WTC11 (cell line): ENCODE results near the gene SMAP2. TPM values are rescaled to one million over a fixed set of nuclear protein-coding genes. Genes with fewer than 3 reads are reported as not detected.

Source experiments
- ATAC-seq: fragments of 200-7000 bp; cut with Tn5 transposase; 2 replicates; pipeline ENCODE4 v1.10.0; 2021; ENCODE audit warnings: mild to moderate bottlenecking, moderate library complexity
- CTCF ChIA-PET: fragments of 300-600 bp; sonication (Branson Sonifier 250); formaldehyde crosslinking; loops from one replicate; lab custom pipeline; 2021; ENCODE audit warnings: antibody characterized with exemption; lab: Charles Lee
- POLR2A ChIA-PET: fragments of 350-600 bp; sonication (Branson Sonifier 250); formaldehyde crosslinking; loops from one replicate; lab custom pipeline; 2021; ENCODE audit warnings: antibody characterized with exemption; lab: Charles Lee
- DNase-seq: peaks from one replicate; pipeline ENCODE4 v3.0.0; 2021; ENCODE audit warnings: low spot score
- H3K27ac Mint-ChIP-seq: 2 replicates; pipeline ENCODE4 v1.8.0; 2021; ENCODE audit warnings: mixed read lengths
- H3K27me3 Mint-ChIP-seq: 2 replicates; pipeline ENCODE4 v1.8.0; 2021; ENCODE audit warnings: low read depth, mild to moderate bottlenecking, moderate library complexity, mixed read lengths
- H3K36me3 Mint-ChIP-seq: 2 replicates; pipeline ENCODE4 v1.8.0; 2021; ENCODE audit warnings: mixed read lengths
- H3K4me1 Mint-ChIP-seq: 2 replicates; pipeline ENCODE4 v1.8.0; 2022; ENCODE audit warnings: mixed read lengths
- H3K4me3 Mint-ChIP-seq: 2 replicates; pipeline ENCODE4 v1.8.0; 2021; ENCODE audit warnings: mild to moderate bottlenecking, moderate library complexity, mixed read lengths
- H3K9me3 Mint-ChIP-seq: 2 replicates; pipeline ENCODE4 v1.8.0; 2021; ENCODE audit warnings: mixed read lengths
- ATF1 ChIP-seq: sonication (generic); formaldehyde crosslinking; IDR thresholded peaks from 2 replicates; pipeline ENCODE4 v1.8.1; 2023; ENCODE audit warnings: mild to moderate bottlenecking, moderate library complexity, missing genetic modification reagents
- EMX1 ChIP-seq: fragments of 250-450 bp; sonication (Bioruptor Pico); IDR thresholded peaks from 2 replicates; pipeline ENCODE4 v1.8.0; 2021; ENCODE audit warnings: mild to moderate bottlenecking
- GABPB1 ChIP-seq: sonication (generic); formaldehyde crosslinking; IDR thresholded peaks from 2 replicates; pipeline ENCODE4 v1.8.1; 2023; ENCODE audit warnings: mild to moderate bottlenecking, missing genetic modification reagents
- MYBL2 ChIP-seq: sonication (generic); formaldehyde crosslinking; IDR thresholded peaks from 2 replicates; pipeline ENCODE4 v1.8.1; 2023; ENCODE audit warnings: mild to moderate bottlenecking, moderate library complexity, missing genetic modification reagents
- OVOL2 ChIP-seq: fragments of 250-450 bp; sonication (Bioruptor Pico); IDR thresholded peaks from 2 replicates; pipeline ENCODE4 v1.9.0; 2021; ENCODE audit warnings: mild to moderate bottlenecking, borderline replicate concordance
- SP1 ChIP-seq: sonication (generic); formaldehyde crosslinking; conservative IDR thresholded peaks from 2 replicates; pipeline ENCODE4 v1.8.1; 2022; ENCODE audit warnings: missing genetic modification reagents
- ZBTB21 ChIP-seq: sonication (generic); formaldehyde crosslinking; IDR thresholded peaks from 2 replicates; pipeline ENCODE4 v1.8.1; 2023; ENCODE audit warnings: mild to moderate bottlenecking, missing genetic modification reagents, borderline replicate concordance
- ZNF138 ChIP-seq: sonication (generic); formaldehyde crosslinking; conservative IDR thresholded peaks from 2 replicates; pipeline ENCODE4 v1.8.1; 2022; ENCODE audit warnings: mild to moderate bottlenecking, moderate library complexity, missing genetic modification reagents
- ZNF263 ChIP-seq: sonication (generic); formaldehyde crosslinking; IDR thresholded peaks from 2 replicates; pipeline ENCODE4 v1.8.1; 2022; ENCODE audit warnings: low read depth, mild to moderate bottlenecking, moderate library complexity, missing genetic modification reagents
- ZNF317 ChIP-seq: sonication (generic); formaldehyde crosslinking; IDR thresholded peaks from 2 replicates; pipeline ENCODE4 v1.8.1; 2023; ENCODE audit warnings: low read depth, mild to moderate bottlenecking, moderate library complexity, missing genetic modification reagents, borderline replicate concordance
- ZNF396 ChIP-seq: fragments of 250-450 bp; sonication (Bioruptor Pico); IDR thresholded peaks from 2 replicates; pipeline ENCODE4 v1.8.0; 2021; ENCODE audit warnings: mild to moderate bottlenecking, moderate library complexity, borderline replicate concordance
- ZNF671 ChIP-seq: fragments of 250-450 bp; sonication (Bioruptor Pico); IDR thresholded peaks from 2 replicates; pipeline ENCODE4 v1.8.0; 2021; ENCODE audit warnings: mild to moderate bottlenecking
- total RNA-seq: library from RNA; stranded (reverse); gene quantifications from 3 replicates; pipeline ENCODE4 v1.2.3, GENCODE V29; 2021
- TF ChIP-seq, protein P1 (sequence below): sonication (generic); formaldehyde crosslinking; IDR thresholded peaks from 2 replicates; pipeline ENCODE4 v1.8.0; 2022; ENCODE audit warnings: mild to moderate bottlenecking, missing genetic modification reagents
- TF ChIP-seq, protein P2 (sequence below): sonication (generic); formaldehyde crosslinking; IDR thresholded peaks from 2 replicates; pipeline ENCODE4 v1.8.1; 2023; ENCODE audit warnings: mild to moderate bottlenecking, missing genetic modification reagents
- TF ChIP-seq, protein P3 (sequence below): sonication (generic); formaldehyde crosslinking; IDR thresholded peaks from 2 replicates; pipeline ENCODE4 v1.8.0; 2022; ENCODE audit warnings: mild to moderate bottlenecking, missing genetic modification reagents
- TF ChIP-seq, protein P4 (sequence below): sonication (generic); formaldehyde crosslinking; IDR thresholded peaks from 2 replicates; pipeline ENCODE4 v1.8.0; 2022; ENCODE audit warnings: mild to moderate bottlenecking, missing genetic modification reagents

SMAP2 gene
- total RNA-seq, 1 experiment from 2014 or later = 4.9 TPM

- TF ChIP-seq, protein P1, sequence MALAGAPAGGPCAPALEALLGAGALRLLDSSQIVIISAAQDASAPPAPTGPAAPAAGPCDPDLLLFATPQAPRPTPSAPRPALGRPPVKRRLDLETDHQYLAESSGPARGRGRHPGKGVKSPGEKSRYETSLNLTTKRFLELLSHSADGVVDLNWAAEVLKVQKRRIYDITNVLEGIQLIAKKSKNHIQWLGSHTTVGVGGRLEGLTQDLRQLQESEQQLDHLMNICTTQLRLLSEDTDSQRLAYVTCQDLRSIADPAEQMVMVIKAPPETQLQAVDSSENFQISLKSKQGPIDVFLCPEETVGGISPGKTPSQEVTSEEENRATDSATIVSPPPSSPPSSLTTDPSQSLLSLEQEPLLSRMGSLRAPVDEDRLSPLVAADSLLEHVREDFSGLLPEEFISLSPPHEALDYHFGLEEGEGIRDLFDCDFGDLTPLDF (CRISPR knock-in tag) = no peak
These were observed 1.7 kb upstream of the SMAP2 start (continued) for GRCh38 chr1:40371707-40372258.

GRCh38 chr1:40372658-40373322, 737 bp upstream of the SMAP2 start:
- TF ChIP-seq, protein P2, sequence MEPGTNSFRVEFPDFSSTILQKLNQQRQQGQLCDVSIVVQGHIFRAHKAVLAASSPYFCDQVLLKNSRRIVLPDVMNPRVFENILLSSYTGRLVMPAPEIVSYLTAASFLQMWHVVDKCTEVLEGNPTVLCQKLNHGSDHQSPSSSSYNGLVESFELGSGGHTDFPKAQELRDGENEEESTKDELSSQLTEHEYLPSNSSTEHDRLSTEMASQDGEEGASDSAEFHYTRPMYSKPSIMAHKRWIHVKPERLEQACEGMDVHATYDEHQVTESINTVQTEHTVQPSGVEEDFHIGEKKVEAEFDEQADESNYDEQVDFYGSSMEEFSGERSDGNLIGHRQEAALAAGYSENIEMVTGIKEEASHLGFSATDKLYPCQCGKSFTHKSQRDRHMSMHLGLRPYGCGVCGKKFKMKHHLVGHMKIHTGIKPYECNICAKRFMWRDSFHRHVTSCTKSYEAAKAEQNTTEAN (CRISPR knock-in tag) = no peak
- TF ChIP-seq EMX1 (CRISPR knock-in tag) = no peak
- 0 out of 2 replicates have a peak, but pooled peaks have one; percentile 4 for TF ChIP-seq SP1 (CRISPR knock-in tag)
- TF ChIP-seq, all 79 proteins: peak for 1

GRCh38 chr1:40377512-40377911, 4.0 kb downstream of the SMAP2 start:
- TF ChIP-seq ZBTB21 = no peak
- no peak for TF ChIP-seq ZNF396 (CRISPR knock-in tag)
- TF ChIP-seq, protein P3, sequence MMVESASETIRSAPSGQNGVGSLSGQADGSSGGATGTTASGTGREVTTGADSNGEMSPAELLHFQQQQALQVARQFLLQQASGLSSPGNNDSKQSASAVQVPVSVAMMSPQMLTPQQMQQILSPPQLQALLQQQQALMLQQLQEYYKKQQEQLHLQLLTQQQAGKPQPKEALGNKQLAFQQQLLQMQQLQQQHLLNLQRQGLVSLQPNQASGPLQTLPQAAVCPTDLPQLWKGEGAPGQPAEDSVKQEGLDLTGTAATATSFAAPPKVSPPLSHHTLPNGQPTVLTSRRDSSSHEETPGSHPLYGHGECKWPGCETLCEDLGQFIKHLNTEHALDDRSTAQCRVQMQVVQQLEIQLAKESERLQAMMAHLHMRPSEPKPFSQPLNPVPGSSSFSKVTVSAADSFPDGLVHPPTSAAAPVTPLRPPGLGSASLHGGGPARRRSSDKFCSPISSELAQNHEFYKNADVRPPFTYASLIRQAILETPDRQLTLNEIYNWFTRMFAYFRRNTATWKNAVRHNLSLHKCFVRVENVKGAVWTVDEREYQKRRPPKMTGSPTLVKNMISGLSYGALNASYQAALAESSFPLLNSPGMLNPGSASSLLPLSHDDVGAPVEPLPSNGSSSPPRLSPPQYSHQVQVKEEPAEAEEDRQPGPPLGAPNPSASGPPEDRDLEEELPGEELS (CRISPR knock-in tag) = no peak
- no peak for TF ChIP-seq ZNF263 (CRISPR knock-in tag)
- no peak for TF ChIP-seq SP1 (CRISPR knock-in tag)
- TF ChIP-seq OVOL2 (CRISPR knock-in tag) = no peak
- no peak for TF ChIP-seq MYBL2 (CRISPR knock-in tag)
- TF ChIP-seq, protein P2 (CRISPR knock-in tag) = no peak
- H3K36me3 Mint-ChIP-seq = no peaks in the 10 kb centered on the region
- DNase-seq = no peak
- no peak overlapping the region for H3K4me3 Mint-ChIP-seq
- ChIA-PET POLR2A (no interaction called here), CTCF (no interaction called here)
- peaks cover 19% of the 10 kb centered on the region for H3K4me1 Mint-ChIP-seq
- ATAC-seq = no peak
- peaks cover 10% of the 10 kb centered on the region for H3K27me3 Mint-ChIP-seq
- H3K27ac Mint-ChIP-seq = no peak overlapping the region
- no peaks in the 10 kb centered on the region for H3K9me3 Mint-ChIP-seq

More at GRCh38 chr1:40372658-40373322, 737 bp upstream of the SMAP2 start:
- no peaks in the 10 kb centered on the region for H3K36me3 Mint-ChIP-seq
- ChIA-PET POLR2A (no interaction called here), CTCF (interaction anchor here (0.6 to 3.6 kb wide), 11 partner anchors 8 to 455 kb away, joined by 3 to 45 read pairs (median 9); no protein-coding TSS in a partner anchor)
- no peaks in the 10 kb centered on the region for H3K9me3 Mint-ChIP-seq
- no peak for DNase-seq
- peaks cover 13% of the 10 kb centered on the region for H3K27me3 Mint-ChIP-seq
- ATAC-seq = no peak
- H3K4me1 Mint-ChIP-seq = peaks cover 15% of the 10 kb centered on the region
- peak overlapping the region; percentile 89 for H3K4me3 Mint-ChIP-seq
- H3K27ac Mint-ChIP-seq = 0 out of 2 replicates have a peak overlapping the region, but pooled peaks have one; percentile 23

DNA sequence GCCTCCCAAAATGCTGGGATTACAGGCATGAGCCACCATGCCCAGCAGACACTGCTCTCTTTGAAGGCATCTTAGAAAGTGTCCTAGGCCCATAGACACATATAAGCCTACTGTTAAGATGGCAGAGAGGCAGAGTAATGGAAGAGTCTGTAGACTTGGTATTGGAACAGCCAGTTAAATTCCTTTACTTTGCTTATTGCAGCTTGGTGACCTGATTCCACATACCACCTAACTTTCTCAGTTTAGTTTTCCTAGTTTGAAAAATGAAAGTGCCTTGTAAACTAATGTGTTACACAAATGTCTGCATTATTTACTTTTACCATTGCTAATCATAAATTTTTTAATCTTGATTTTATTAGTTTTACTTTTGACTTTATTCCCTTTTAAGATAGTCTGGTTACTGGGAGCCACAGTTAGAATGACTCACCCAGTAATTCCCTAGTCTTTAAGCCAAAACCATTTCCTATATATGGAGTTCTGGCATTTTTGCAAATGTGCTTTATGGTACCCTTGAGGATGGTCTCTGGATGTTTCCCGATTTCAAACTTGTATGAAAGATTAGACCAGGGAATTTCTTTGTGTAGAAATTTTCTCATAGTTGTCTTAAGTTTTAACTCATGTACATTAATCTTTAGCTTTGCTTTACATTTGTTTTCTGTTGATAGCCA, 6.4 kb downstream of the SMAP2 start:
- CTCF ChIA-PET = interaction anchor here (1.0 to 1.5 kb wide), 2 partner anchors 41 to 236 kb away, joined by 4 read pairs; no protein-coding TSS in a partner anchor
- Mint-ChIP-seq H3K27me3 (peaks cover 2% of the 10 kb centered on the region; the same call in 1 of the 2 replicates), H3K4me1 (peaks cover 6% of the 10 kb centered on the region; the same call in 1 of the 2 replicates), H3K9me3 (no peaks in the 10 kb centered on the region), H3K27ac (no peak overlapping the region), H3K4me3 (no peak overlapping the region), H3K36me3 (no peaks in the 10 kb centered on the region)
- POLR2A ChIA-PET = no interaction called here
- DNase-seq (no peak), ATAC-seq (no peak)
- TF ChIP-seq ZNF317 (no peak), ATF1 (CRISPR knock-in tag) (no peak), ZNF138 (CRISPR knock-in tag) (no peak), ZNF671 (CRISPR knock-in tag) (no peak), GABPB1 (CRISPR knock-in tag) (no peak)
- TF ChIP-seq, protein P4, sequence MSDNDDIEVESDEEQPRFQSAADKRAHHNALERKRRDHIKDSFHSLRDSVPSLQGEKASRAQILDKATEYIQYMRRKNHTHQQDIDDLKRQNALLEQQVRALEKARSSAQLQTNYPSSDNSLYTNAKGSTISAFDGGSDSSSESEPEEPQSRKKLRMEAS (CRISPR knock-in tag) = no peak
